Suprapubic skin (tissue), 4 donors: Measurements from ENCODE around the gene OMG.

Experiments
- CTCF ChIP-seq, 2 donors: fragments of 200-600 bp in 1 of 2; fragments of 450-650 bp in 1 of 2; sonication (generic) in 1 of 2; IDR thresholded peaks; one replicate each; pipeline ENCODE4 v1.5.1; 2016 to 2019; ENCODE audit warnings: antibody characterized with exemption in 2 of 2, mild to moderate bottlenecking in 1 of 2, moderate library complexity in 1 of 2
- EP300 ChIP-seq: sonication (generic); formaldehyde crosslinking; IDR thresholded peaks from one replicate; pipeline ENCODE4 v1.6.1; 2017; ENCODE audit warnings: antibody characterized with exemption
- POLR2A ChIP-seq, 2 donors: fragments of 450-650 bp; IDR thresholded peaks; one replicate each; pipeline ENCODE4 v1.6.1; 2017; ENCODE audit warnings: antibody characterized with exemption in 2 of 2, mild to moderate bottlenecking in 2 of 2, moderate library complexity in 2 of 2
- POLR2AphosphoS5 ChIP-seq, 3 donors: sonication (generic); formaldehyde crosslinking; IDR thresholded peaks; one replicate each; pipeline ENCODE4 v1.6.1; 2017; ENCODE audit warnings: antibody characterized with exemption in 3 of 3

GRCh38 chr17:31274252-31274651 lies 22.8 kb downstream of the OMG start:
- TF ChIP-seq CTCF (IDR thresholded peaks at IDR 0.05): no peak
- TF ChIP-seq EP300: no peak
- no peak for TF ChIP-seq POLR2A (IDR thresholded peaks at IDR 0.05)
- TF ChIP-seq POLR2AphosphoS5 (IDR thresholded peaks at IDR 0.05): peak in 1 of 3 donors; percentile 34
